GM18907 (cell line): Measurements from ENCODE around the gene SCP2.

ENCODE experiments used
- ATAC-seq: cut with Tn5 transposase; IDR thresholded peaks from one replicate; pipeline ENCODE4 v1.9.1; 2021; ENCODE audit warnings: mild to moderate bottlenecking, moderate library complexity; ENCODE audit not compliant: unreplicated experiment

SCP2 gene

DNA sequence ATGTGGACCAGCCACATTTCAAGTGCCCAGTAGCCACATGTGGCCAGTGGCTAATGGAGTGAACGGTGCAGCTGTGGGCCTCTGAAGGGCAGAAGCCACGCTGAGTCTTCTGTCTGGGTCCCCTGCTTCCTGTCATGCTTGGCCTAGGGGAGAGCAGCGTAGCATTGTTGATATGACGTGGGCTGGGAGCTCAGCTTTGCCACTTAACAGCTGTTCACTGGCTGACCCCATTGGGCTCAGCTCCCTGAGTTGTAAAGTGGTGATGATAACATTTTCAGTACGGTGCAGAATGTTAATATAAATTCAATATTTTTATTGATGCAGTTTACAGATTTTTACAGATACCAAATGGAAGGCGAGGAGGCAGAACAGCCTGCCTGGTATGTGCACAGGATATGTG, 139.4 kb downstream of the SCP2 start:
- ATAC-seq, result no peak

DNA sequence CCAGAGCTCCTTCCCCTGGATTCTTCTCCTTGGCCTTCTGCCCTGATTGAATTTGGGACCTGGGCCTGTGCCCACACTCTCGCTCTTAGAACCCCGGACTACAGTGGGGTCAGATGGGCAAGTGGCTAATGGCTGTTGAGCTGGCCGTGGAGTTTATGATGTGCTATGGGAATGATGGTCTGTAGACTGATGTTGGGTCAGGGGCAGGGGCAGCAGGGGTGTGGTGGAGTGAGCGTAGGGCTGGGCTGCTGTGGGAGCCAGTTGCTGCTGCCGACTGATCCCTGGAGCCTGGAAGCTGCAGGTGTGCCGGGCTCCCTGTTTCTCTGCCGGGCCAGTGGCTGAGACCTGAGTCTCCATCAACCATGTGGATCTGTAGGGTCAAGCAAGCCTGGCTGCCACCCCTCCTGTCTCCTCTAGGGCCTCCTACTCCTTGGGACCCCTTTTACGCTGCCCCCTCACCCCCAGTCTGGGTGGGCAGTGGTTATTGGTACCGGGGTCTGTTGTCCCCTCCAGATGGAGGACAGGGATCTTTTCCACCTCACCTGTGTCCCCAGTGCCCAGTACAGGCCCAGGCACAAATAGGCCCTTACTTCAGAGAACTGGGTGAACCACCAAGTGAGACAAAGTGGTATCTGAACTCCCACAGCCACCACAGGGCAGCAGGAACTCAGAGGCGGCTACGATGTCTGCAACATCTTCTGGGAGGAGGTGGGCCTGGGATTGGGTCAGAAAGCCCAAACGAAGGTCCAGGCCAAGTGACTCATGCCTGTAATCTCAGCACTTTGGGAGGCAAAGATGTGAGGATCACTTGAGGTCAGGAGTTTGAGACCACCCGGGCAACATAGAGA, 140.0 kb downstream of the SCP2 start:
- no peak for ATAC-seq

DNA sequence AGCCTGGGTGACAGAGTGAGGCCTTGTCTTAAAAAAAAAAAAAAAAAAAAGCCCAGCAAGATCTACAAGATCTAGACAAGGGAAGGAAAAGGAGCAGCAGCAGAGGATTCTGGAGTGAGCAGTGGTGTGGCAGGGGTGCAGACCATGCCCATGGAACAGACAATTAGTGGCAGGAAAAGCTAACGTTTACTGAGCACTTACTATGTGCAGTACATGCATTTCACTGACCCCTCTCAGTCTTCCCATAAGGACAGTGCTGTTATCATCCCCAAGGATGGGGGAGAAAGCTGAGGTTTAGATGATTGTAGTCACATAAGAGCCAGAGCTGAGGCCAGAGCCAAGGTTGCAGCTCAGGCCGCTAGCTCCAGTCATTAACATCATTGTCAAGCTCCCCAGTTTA, 140.8 kb downstream of the SCP2 start:
- ATAC-seq, result no peak

DNA sequence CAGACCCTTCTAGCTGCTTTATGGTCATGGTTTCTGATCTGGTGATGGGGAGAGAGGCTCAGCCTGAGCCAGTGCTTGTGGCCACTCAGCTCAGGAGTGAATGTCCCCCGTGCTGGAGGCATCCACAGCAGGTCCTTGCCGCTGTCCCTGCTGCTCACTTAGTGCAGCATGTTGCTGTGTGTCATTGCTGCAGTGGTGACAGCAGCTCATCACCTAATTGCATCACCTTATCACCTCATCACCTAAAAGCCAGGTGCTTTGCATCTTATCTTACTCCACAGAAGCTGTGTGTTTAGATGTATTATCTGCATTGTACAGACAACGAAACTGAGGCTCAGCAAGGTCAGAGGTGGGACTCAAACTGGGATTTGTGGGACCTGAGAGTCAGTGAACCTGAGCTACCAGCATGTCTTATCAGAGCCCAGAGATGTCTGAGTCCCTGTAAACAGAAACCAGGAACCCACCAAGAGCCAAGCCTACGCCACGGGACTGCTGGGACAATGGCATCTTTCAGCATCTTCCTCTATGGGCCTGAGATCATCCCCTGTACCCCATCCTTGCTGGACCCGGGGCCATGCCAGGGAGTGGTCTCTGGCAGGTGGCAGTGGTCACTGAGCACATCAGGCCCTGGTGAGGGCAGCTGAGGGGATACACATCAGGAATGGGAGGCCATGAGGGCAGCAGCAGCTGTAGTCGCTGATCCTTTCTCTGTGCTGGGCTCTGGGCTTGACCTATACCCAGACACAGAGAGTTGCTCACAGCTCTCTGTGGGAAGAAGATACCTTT, 141.4 kb downstream of the SCP2 start:
- no peak for ATAC-seq

DNA sequence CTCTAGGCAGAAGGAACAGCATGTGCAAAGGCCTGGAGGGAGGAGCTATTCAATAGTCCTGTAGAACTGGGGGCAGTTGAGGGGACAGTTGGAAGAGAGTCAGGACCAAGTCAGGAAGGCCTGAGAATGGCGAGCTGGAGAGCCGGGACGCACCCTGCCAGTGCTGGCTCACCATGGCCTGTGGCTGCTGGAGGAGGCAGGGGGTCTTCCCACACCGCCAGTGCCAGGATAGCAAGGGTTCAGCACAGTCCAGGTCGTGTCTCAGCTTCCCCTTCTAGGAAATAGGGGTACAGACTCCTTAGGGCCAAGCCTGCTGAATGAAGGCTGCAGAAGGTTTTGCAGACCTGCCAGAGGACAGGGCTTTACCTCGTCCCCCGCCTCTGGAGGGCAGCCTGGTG, 142.2 kb downstream of the SCP2 start:
- no peak for ATAC-seq

DNA sequence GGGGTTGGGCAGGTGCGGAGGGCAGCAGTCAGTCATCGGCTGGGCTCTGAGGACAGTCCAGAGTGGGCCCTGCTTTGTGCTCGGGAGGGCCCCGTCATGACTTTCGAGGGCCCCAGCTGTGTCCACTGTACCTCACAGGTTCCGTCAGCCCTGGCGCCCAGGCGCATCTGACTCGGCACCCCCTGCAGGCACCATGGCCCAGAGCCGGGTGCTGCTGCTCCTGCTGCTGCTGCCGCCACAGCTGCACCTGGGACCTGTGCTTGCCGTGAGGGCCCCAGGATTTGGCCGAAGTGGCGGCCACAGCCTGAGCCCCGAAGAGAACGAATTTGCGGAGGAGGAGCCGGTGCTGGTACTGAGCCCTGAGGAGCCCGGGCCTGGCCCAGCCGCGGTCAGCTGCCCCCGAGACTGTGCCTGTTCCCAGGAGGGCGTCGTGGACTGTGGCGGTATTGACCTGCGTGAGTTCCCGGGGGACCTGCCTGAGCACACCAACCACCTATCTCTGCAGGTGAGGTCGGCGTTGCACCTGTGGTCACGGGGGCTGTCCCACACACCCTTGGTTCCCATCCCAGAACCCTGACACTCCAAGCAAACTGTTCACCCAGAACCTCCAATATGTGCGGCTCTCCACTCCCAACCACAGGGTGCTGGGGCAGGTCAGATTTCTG, 142.7 kb downstream of the SCP2 start:
- no peak for ATAC-seq

DNA sequence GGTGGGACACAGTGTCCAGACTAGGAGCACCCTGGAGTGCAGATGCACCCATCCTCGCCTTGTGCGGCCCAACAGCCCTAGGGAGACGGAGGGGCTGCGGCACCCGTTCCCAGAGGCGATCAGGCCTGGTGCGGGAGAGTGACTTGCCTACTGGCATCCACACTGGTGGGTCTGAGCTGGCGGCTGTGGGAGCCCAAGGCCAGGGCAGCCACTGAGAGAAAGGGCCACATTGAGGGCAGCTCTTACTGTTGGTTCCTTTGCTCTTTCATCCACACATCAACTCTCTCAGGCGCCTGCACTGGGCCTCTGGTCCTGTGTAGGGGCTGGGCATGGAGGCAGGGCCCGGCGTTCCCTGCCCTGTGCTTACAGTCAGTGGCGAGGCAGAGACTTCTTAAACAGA, 143.5 kb downstream of the SCP2 start:
- ATAC-seq, result no peak

DNA sequence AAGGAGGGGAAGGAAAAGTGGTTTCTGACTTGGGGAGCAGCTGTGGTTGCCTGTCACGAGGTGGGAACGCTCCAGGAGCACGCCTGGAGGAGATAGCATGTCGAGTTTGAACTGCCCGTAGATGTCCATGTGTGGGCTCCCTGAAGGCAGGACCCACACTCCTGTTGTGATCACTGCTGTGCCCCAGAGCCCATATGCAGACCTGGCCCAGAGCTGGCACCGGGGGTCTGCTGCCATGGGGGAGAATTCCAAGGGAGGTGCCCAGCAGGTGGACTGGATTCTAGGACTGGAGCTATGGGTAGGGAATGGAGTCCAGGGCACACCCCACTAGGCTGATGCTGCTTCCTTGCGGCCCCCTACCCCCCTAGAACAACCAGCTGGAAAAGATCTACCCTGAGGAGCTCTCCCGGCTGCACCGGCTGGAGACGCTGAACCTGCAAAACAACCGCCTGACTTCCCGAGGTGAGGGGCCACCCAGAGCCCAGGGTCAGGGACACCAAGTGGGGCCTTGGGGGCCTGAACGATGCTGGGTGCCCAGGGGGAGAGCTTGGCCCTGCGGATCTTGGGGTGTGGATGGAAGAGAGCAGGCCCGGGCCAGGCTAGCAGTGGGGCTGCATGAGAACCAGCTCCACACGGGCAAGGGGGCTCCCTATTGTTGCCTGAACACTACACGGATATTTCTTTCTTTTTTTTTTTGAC, 144.2 kb downstream of the SCP2 start:
- ATAC-seq, result no peak

DNA sequence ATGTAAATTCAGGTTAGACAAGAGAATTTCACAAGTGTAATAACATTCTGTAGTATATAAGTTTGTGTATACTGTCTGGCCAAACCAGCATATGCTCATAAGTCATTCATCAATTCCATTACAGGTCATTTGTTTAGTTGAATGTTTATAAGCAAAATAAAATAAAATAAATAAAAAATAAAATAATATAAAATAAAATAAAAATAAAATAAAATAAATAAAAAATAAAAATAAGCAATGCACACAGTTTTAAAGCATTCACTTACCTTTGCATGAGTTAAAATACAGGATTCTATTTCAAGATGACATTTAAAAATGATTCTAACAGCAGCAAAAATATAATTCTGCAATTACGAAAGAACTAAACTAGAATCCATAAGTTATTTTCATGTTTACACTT, 144.8 kb downstream of the SCP2 start:
- ATAC-seq, result no peak

DNA sequence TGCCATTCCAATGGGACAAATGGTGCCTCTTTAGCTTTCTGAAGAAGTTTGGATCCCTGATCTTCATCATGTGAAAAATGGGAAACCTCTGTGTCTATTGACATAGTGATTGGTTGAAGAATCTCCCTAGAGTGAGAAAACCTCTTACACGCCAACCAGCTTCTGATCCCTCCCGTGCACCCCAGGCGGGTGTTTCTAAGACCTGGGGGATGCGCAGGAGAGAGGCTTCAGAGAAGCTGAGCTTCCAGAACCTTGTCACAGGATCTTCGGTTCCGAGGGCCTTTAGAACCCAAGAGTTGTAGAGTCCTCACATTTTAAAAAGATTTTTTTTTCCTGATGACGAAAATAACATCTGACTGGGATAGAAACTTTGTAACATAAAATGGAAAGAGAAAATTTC, 146.2 kb downstream of the SCP2 start:
- ATAC-seq, result no peak

DNA sequence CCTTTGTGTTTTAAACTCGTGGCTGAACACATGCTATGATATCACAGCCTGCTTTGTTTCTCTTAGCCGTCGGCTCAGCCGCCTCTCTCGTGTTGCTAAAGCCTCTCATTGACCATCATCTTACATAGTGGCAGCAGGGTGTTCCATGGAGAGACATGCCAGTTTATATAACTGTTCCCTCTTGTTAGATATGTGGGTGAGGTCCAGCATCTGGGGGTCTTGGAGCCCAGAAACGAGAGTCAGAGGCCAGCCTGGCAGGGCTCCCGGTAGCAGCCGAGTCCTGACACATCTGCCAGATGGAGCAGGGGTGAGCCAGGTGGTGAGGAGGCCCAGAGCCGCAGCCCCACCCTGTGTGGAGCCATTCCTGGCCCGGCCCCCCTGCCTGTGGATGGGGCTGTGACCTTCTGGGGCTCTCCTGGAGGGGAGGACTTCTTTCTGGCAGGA, 146.8 kb downstream of the SCP2 start:
- ATAC-seq, result no peak

DNA sequence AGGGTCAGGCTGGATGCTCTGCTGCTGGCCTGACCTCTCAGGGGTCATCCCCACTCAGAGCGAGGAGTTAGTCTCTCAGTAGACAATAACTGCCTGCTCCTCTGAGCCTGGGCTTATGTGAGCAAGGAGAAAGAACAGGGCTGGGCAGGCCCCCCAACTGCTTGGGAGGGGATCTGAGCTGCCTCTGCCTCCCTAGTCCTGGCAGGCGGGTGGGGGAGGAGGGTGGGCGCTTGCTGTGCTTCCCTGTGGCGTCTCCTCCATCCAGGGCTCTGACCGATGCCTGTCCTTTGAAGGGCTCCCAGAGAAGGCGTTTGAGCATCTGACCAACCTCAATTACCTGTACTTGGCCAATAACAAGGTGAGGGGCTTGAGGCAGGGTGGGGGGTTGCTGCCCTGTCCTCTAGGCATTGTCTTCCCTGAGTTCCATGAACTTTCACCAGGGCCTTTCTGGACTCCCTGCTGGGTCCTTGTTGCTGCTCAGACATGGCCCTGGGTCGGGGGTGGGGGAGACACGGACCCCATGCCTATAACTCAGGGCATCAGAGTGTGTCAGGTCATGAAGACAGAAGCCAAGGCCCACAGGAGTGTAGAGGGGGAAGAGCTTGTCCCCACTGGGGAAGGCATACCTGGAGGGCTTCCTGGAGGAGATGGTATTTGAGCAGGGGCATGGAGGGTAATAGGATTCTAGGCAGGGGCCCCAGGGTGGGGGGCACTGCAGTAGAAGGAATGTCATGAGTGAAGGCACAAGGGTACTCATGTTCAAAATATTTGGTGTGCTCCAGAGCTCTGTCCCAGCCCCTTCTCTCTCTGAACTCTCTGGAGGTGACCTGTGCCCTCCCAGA, 147.5 kb downstream of the SCP2 start:
- ATAC-seq, result no peak

DNA sequence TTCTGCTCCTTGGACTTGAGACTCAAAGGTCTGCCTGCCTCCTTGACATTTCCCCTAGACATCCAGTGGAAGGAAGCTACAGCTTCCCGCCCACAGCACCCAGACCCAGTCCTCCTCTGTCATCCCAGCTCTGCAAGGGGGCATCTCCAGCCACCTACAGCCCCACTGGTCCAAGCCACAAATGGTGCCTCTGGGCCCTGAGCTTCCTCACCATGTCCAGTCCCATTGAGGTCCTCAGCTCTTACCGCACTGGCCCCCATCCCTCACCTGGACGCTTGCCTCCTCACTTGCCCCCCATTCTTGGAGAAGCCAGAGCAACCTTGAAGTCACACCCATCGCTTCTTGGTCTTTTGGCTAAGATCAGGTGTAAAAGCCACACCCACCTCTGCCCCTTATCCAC, 148.1 kb downstream of the SCP2 start:
- ATAC-seq, result no peak

DNA sequence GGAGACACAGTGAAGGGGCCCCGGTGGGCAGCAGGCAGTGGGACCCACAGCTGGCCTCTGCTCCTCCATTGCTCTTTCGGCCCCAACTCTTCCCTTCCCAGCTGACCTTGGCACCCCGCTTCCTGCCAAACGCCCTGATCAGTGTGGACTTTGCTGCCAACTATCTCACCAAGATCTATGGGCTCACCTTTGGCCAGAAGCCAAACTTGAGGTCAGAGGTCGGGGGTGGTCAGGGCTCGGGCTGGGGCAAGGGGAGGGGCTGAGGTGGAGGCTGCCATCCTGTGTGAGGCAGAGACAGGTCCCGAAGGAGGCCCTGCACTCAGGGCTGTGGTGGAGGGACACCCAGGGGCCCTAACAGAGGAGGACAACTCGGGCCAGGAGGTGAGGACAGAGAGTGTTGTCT, 148.7 kb downstream of the SCP2 start:
- ATAC-seq, result no peak

DNA sequence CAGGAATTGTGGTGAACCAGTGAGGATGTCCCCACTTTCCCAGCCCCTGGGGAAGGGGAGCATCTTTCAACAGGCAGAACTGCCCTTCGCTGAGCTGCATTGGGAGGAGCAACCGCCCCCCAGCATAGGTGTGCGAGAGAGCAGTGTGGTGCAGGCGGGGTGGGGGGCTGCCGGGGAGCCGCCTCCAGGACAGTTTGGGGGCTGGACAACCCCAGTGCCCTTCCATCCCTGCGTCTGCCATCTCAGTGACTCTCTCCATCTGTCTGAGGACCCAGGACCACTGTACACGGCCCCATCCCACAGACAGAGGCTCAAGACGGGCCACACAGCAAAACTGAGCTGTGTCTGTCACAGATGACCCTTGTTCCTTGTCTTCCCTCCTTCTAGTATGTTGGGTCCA, 149.1 kb downstream of the SCP2 start:
- ATAC-seq, result no peak

DNA sequence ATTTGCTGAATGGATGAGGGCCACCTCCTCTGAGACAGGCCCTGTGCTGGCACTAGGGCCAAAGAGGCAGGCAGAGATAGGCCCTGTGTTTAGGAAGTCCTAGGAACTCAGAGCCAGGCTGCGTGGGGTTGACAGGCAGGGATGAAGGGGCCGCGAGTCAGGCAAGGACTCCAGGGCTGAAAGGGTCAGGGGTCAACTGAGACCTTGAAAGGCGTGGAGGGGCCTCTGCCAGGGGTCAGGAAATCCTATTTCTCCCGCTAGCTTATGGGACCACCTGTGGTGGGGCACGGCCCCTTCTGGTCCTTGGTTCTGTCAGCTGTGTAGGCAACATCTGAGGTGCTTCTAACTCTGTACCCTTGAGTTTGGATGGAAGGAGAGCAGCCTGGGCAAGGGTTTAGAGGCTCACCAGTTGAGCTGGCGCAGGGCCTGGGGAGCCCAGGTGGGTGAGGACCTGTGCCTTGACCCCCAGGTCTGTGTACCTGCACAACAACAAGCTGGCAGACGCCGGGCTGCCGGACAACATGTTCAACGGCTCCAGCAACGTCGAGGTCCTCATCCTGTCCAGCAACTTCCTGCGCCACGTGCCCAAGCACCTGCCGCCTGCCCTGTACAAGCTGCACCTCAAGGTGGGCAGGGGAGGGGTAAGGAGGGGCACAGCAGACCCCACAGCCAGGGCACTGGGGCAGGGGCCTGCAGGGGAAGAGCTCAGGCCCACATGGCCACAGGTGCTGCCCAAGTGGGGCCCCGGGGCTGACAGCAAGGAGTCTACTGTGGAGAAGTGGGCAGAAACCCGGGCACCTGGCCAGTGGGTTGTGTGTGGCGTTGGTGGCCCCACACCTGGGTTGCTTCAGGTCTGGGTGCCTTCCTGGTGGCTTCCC, 149.9 kb downstream of the SCP2 start:
- no peak for ATAC-seq

DNA sequence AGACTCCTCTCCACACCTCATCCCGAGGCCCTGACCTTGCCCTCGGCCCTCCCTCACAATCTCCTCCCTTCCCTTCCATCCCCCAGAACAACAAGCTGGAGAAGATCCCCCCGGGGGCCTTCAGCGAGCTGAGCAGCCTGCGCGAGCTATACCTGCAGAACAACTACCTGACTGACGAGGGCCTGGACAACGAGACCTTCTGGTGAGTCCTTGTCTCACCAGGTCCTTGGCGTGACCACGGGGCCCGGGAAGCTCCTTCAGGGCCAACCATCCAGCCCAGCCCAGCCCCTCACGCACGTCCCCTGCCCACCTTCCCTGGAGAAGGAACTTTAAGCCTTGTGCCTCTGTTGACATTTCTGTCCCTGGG, 150.5 kb downstream of the SCP2 start:
- no peak for ATAC-seq

DNA sequence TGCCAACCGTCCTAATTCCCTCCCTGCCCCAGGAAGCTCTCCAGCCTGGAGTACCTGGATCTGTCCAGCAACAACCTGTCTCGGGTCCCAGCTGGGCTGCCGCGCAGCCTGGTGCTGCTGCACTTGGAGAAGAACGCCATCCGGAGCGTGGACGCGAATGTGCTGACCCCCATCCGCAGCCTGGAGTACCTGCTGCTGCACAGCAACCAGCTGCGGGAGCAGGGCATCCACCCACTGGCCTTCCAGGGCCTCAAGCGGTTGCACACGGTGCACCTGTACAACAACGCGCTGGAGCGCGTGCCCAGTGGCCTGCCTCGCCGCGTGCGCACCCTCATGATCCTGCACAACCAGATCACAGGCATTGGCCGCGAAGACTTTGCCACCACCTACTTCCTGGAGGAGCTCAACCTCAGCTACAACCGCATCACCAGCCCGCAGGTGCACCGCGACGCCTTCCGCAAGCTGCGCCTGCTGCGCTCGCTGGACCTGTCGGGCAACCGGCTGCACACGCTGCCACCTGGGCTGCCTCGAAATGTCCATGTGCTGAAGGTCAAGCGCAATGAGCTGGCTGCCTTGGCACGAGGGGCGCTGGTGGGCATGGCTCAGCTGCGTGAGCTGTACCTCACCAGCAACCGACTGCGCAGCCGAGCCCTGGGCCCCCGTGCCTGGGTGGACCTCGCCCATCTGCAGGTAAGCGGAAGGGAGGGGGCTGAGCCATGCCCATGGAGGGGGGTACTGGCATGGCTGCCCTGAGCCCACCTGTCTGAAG, 151.4 kb downstream of the SCP2 start:
- ATAC-seq, result no peak

DNA sequence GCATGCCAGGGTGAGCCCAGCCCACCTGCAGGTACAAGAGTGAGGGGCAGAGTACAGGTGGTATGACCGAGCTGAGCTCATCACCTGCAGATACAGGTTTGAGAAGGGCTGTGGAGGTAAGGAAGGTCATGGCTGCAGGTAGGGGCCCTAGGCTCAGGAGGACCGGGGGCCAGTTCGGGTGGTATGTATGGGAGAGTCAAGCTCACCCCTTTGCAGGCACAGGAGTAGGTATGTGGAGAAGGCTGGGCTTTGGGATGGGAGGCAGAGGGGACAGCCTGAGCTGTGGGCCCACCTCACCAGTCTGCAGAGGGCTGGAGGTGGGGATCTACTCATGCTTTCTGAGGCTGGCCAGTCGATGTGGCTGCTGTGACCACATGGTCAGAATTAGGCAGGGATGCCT, 152.2 kb downstream of the SCP2 start:
- ATAC-seq, result no peak
